Measurements from ENCODE around the gene AP3S1.

Gene AP3S1

DNA sequence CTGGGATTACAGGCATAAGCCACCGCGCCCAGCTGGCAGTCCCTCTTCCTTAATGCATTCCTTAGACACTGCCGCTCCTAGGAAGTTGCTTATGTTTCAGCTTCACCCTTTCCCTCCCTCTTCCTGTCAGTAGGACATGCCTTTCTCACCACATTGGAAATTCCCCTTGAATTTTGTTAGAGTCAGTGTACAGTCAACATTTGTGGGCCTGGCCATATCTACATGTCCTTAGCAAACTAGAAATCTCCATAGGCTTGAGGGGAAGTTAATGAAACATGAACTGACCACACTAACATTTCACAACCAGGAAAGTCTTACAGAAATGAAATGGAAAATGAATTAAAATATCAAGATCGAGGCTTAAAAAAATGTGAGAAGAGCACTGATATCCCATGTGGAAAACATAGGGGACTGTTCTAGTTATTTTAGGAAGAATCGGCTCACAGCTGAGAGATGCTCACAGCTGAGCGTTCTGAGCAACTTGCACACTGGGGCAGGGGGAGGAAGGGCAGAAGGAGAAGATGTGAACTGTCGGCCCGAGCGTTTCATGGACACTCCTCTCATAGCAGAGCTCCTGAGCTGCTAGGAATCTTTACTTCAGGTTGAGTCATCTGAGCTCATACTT lies 99.4 kb downstream of the AP3S1 start:
- DNase-seq, result no peak

- no peak for DNase-seq
These were observed 102.8 kb downstream of the AP3S1 start for GRCh38 chr5:115944501-115944900.

DNA sequence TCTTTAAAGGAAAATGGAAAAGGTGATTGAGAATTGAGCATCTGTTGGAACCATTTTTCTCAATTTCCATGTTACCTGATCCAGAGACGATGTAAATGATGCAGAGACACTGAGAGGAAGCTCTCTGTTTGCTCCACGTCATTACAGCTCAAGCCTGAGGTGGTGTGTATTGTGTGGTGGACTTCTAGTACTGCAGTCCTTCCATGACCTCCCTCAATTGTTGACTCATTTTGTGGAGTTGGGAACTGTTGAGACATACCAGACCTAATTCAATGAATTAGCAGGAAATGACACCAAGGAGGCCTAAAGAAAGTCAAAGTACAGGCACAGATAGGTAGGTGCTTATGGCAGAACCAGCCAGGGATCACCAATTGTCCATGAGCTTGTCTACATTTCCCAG lies 104.9 kb downstream of the AP3S1 start:
- DNase-seq, result no peak

DNA sequence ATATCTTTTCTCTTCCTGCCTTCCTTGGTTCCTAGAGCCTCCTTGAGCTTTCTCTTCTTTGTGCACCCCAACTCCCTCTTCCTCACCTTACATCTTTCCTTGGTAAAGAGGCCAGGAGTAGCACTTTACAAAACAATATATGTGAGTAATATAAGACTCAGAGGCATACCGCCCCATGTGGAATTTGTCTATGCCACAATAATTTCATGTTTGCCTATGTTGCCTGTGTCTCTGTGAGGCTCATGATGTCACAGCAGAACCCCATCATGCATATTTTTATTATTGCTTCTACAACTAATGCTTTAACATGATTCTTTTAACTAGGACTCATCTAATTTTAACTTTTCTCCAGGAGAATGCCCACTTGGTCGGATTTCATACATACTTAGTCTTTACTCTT lies 105.5 kb downstream of the AP3S1 start:
- no peak for DNase-seq

GRCh38 chr5:115948091-115948534 lies 106.4 kb downstream of the AP3S1 start:
- DNase-seq, result no peak

DNA sequence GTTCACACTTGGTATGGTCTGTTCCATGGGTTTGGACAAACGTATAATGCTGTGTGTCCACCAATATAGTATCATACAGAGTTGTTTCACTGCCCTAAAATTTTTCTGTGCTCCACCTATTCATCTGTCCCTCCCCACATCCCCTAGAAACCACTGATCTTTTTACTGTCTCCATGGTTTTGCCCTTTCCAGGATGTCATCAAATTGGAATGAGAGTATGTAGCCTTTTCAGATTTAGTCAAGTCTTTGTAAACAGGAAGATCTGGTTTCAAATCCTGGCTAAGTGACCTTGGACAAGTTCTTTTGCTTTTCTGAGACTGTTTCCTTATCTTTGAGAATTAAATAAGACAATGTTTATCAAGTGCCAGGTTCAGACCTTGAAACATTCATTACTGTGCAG lies 107.4 kb downstream of the AP3S1 start:
- no peak for DNase-seq

DNA sequence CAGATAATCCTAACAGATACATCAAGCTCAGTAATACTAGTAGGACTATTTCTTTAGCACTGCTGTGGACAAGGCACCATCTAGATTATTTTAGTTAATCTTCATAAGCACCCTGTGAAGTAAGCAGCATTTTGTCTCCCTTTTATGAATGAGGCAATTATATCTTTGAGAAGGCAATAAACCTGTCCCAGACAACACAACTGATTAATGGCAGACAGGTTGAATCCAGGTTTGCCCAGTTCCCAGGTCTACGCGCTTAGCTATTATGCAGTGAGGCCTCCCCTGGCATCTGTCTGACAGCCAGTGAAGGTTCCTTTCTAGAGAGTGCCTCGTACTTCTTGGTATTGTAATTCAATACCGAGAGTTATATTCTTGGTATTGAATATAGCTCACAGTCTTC lies 110.9 kb downstream of the AP3S1 start:
- DNase-seq, result no peak

- no peak for DNase-seq
These were observed 112.4 kb downstream of the AP3S1 start for GRCh38 chr5:115954144-115954543.

DNA sequence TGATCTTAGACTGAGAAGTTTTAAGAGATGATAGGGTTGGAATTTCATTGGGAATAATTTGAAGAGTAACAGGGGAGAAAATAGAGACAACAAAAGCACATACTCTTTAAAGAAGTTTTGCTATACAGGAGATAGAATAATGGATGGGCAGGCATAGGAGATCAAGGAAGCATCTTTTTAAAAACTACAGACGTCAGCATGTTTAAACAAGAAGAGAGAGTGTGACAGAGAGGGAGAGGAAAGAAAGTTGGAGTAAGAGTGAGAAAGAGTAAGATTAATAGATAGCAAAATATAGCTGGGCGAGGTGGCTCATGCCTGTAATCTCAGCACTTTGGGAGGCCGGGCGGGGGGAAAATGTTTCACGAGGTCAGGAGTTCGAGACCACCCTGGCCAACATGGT lies 115.2 kb downstream of the AP3S1 start:
- DNase-seq, result no peak

DNA sequence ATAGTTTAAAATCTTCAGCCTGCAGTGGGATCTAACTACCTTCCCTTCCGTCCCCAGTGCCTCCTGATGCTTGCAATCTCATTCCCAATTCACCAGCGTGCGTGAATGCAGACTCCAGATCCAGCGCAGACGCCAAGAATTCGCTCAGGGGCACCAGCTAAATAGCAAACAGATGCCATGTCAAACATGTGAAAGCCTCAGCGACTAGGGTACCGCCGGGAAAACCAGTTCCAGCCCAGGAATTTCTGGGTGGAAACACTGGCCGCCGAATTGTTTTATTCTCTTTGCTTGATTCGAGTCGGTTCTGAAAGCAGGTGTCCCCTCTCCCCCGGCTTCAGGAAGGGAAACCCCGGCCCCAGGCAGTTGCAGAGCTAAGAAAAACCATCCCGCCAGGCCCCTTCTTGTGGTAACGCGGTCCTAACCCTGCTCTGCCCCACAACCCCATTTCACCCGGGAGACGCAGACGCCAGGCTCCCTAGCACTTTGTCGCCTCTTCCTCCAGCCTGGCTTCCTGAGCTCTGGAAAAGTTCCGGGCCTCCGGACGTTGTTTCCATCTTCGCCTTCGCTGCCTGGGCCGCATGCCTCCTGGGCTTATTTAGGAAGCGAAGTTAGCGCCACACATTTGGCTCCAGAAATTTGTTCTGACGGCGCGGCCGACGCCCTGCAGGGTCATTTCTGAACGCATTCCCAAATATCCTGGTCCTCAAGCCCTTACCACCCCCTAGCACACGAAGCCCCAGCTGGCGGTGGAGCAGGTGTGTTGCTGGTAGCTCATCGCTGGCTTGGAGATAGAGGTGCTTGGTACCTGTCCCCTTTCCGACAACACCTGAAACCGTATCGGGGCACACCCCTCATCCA lies 119.9 kb downstream of the AP3S1 start:
- DNase-seq, result no peak

GRCh38 chr5:115962239-115962564 lies 120.5 kb downstream of the AP3S1 start, which contains the start of gene LVRN:
TSS of gene LVRN (plus strand) at chr5:115962475. CDS start at chr5:115962618, 143 bp downstream.
- no peak for DNase-seq

DNA sequence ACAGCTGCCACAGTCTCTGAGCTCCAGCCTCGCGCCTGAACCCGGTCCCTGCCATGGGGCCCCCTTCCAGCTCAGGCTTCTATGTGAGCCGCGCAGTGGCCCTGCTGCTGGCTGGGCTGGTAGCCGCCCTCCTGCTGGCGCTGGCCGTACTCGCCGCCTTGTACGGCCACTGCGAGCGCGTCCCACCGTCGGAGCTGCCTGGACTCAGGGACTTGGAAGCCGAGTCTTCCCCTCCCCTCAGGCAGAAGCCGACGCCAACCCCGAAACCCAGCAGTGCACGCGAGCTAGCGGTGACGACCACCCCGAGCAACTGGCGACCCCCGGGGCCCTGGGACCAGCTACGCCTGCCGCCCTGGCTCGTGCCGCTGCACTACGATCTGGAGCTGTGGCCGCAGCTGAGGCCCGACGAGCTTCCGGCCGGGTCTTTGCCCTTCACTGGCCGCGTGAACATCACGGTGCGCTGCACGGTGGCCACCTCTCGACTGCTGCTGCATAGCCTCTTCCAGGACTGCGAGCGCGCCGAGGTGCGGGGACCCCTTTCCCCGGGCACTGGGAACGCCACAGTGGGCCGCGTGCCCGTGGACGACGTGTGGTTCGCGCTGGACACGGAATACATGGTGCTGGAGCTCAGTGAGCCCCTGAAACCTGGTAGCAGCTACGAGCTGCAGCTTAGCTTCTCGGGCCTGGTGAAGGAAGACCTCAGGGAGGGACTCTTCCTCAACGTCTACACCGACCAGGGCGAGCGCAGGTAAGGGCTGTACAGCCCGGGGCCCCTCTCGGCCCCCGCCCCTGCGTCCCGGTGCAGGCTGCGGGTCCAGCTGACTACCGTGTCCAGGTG lies 121.0 kb downstream of the AP3S1 start:
- no peak for DNase-seq

- DNase-seq, result no peak
These were observed 121.8 kb downstream of the AP3S1 start for GRCh38 chr5:115963566-115963965.
